H54 (cell line): ENCODE results near the gene EIF4H.
"Not testable (repeated sequence)": the region's sequence is repeated elsewhere in the genome, so short reads cannot be mapped to it uniquely, and the experiment has no call there.

Experiments used
- DNase-seq: peaks from one replicate; pipeline ENCODE4 v3.0.0; 2011; ENCODE audit warnings: low spot score, mixed read lengths; ENCODE audit not compliant: insufficient read length
- FAIRE-seq: peaks from 3 replicates; lab custom pipeline; 2011; peaks lifted over from hg19 to GRCh38; lab: Jason Lieb, UNC
- POLR2A ChIP-seq: IDR thresholded peaks from 2 replicates; pipeline ENCODE4 v1.6.1; 2011; ENCODE audit warnings: low read depth, mild to moderate bottlenecking, low read length

EIF4H gene

GRCh38 chr7:74183142-74183541 lies 9.0 kb downstream of the EIF4H start:
- FAIRE-seq (no peak), DNase-seq (no peak)
- TF ChIP-seq POLR2A = no peak

GRCh38 chr7:74183653-74184450 lies 9.7 kb downstream of the EIF4H start:
- no peak for TF ChIP-seq POLR2A
- FAIRE-seq (no peak), DNase-seq (no peak)

- FAIRE-seq (no peak), DNase-seq (no peak)
- TF ChIP-seq POLR2A = no peak
Observed at GRCh38 chr7:74185016-74185415, 10.9 kb downstream of the EIF4H start.

- DNase-seq (no peak), FAIRE-seq (no peak)
- TF ChIP-seq POLR2A = no peak
Observed at GRCh38 chr7:74185636-74186035, 11.5 kb downstream of the EIF4H start.

DNA sequence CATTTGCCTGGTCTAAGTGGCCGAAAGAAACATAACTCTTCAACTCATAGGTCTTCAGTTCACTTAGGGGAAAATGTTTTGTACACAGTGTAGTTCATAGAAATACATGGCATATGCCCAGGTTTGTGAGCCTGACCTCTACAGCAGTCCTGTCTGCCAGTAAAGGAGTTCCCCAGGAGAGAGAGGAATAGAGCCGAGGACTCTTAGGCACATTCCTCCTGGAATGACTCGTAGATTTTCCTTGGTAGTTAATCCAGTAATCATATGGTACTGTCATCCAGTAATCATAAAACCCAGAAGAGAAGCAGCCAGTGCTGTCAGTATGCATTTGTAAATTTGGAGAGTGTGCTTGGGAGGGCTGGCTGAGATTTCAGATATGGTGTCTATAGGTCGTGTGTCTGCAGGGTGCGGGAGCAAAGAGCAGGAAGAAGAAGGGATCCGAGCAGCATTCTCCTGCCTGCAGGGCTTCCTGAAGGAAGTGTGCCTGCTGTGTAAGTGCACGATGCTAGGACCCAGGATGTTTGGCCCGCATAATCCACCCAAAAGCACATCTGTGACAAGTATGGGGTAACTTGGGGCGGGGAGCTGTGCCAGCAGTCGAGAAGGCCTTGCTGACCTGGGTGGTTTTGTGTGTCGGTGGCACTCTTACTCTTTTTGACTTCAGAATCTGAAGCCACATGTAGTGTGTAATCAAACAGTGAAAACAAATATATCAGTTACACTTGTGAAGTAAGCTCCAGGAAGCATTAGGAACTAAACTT lies 13.9 kb downstream of the EIF4H start:
- DNase-seq = no peak
- TF ChIP-seq POLR2A = no peak
- FAIRE-seq = no peak

DNA sequence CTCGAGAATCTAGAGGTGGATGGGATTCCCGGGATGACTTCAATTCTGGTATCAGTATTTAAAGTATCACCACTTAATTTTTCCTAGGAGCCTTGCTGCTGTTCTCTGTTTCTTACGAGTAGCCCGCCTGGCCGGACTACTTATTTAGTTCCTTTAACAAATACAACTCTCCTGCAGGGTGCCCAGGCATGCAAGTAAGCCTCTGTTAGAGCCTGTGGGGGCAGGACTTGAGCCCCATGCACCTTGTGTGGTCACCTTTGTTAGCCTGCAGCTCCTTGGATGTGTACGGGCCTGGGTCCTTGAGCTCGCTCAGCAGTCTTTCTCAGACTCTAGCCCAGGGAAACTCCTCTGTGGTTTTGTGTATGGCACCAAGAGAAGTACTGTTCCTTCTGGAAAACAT lies 16.1 kb downstream of the EIF4H start:
- DNase-seq (no peak), FAIRE-seq (no peak)
- no peak for TF ChIP-seq POLR2A

GRCh38 chr7:74191231-74191630 lies 17.1 kb downstream of the EIF4H start:
- DNase-seq (no peak), FAIRE-seq (no peak)
- TF ChIP-seq POLR2A = no peak

- FAIRE-seq = no peak
- TF ChIP-seq POLR2A = no peak
- no peak for DNase-seq
Observed at GRCh38 chr7:74193054-74193453, 18.9 kb downstream of the EIF4H start.

GRCh38 chr7:74193913-74194312 lies 19.8 kb downstream of the EIF4H start:
- DNase-seq = no peak
- no peak for TF ChIP-seq POLR2A
- FAIRE-seq = no peak

DNA sequence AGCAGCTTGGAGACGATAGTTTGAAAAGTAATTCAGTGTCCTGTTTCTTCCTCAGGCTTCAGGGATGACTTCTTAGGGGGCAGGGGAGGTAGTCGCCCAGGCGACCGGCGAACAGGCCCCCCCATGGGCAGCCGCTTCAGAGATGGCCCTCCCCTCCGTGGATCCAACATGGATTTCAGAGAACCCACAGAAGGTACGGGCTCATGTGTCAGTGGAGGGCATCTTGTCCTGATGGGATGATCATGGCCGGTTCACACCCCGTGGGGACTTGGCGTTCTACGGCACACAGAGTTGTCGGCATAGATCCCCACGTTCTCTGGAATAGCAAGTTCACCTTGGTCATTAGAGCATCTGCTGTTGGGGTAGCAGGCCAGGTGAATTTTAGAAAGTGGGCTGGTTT lies 20.5 kb downstream of the EIF4H start:
- FAIRE-seq (no peak), DNase-seq (no peak)

GRCh38 chr7:74195139-74195860 lies 21.1 kb downstream of the EIF4H start:
- DNase-seq, FAIRE-seq: not testable (repeated sequence)

More for the DNA sequence above, 20.5 kb downstream of the EIF4H start:
- TF ChIP-seq POLR2A = no peak

- FAIRE-seq, DNase-seq: not testable (repeated sequence)
Observed at GRCh38 chr7:74195968-74196654, 22.0 kb downstream of the EIF4H start.

- FAIRE-seq = no peak
- no peak for DNase-seq
- TF ChIP-seq POLR2A = no peak
Observed at GRCh38 chr7:74197449-74198124, 23.4 kb downstream of the EIF4H start.
